ENCODE measurements around the gene STH.

Gene STH

DNA sequence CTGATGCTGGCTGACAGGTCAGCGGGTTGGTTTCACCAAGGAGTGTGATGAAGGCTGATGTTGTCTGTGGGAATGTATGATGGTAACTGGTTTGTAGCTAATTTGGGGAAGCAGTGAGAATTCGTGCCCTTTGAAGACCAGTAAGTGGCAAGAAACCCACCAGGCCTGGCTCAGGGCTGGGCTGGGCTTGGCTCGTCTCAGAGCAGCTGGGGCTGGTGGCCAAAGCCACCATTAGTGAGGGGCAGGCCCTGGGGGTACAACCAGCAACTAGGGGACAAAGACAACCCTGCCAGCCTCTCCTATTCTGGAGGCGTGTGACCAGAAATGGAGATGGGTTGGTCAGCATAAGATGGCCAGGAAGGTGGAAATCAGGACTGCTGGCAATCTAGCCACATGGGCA lies 13.0 kb upstream of the STH start:
- Histone ChIP-seq H3K4me3 (ENCODE audit: low read depth, low read length) (no peak overlapping the region), H3K9me3 (ENCODE audit: control insufficient read depth, insufficient read depth, low read length) (no peaks in the 10 kb centered on the region), H3K27me3 (ENCODE audit: control insufficient read depth, insufficient read depth, low read length) (no peaks in the 10 kb centered on the region), H3K27ac (ENCODE audit: low read depth, low read length) (no peak overlapping the region), H3K36me3 (ENCODE audit: control insufficient read depth, insufficient read depth, low read length) (no peaks in the 10 kb centered on the region), H3K9ac (ENCODE audit: low read depth, low read length) (no peak overlapping the region), H3K4me1 (ENCODE audit: control insufficient read depth, insufficient read depth, low read length) (no peaks in the 10 kb centered on the region)

DNA sequence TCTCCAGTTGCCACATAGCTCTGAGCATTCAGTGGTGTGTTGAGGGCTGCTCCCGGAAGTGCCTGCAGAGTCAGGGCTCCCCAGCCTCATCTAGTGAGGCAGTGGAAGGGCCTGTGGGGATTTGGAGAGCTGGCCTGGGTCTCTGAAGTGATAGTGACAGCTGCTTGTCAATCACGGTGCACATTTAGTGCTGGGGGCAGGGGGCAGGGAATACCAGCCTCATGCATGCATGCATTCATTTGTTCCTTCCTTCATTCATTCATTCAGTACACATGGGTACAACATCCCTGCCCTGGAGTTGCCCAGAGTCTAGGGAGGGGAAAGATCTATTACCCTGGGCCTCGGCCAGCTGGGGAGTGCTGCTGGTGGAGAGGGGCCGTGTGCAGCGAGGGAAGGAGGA lies 11.3 kb upstream of the STH start:
- Histone ChIP-seq H3K4me3 (ENCODE audit: low read depth, low read length) (no peak overlapping the region), H3K36me3 (ENCODE audit: control insufficient read depth, insufficient read depth, low read length) (no peaks in the 10 kb centered on the region), H3K9me3 (ENCODE audit: control insufficient read depth, insufficient read depth, low read length) (no peaks in the 10 kb centered on the region), H3K27me3 (ENCODE audit: control insufficient read depth, insufficient read depth, low read length) (no peaks in the 10 kb centered on the region), H3K9ac (ENCODE audit: low read depth, low read length) (no peak overlapping the region), H3K27ac (ENCODE audit: low read depth, low read length) (no peak overlapping the region), H3K4me1 (ENCODE audit: control insufficient read depth, insufficient read depth, low read length) (no peaks in the 10 kb centered on the region)

DNA sequence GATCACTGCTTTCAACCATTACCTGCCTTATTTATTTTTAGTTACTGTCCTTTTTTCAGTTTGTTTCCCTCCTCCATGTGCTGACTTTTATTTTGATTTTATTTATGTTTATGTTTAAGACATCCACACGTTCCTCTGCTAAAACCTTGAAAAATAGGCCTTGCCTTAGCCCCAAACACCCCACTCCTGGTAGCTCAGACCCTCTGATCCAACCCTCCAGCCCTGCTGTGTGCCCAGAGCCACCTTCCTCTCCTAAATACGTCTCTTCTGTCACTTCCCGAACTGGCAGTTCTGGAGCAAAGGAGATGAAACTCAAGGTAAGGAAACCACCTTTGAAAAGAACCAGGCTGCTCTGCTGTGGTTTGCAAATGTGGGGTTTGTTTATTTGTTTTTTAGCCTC lies 9.3 kb upstream of the STH start:
- Histone ChIP-seq H3K4me1 (ENCODE audit: control insufficient read depth, insufficient read depth, low read length) (peaks cover 7% of the 10 kb centered on the region; the same call in 1 of the 2 replicates), H3K9ac (ENCODE audit: low read depth, low read length) (no peak overlapping the region), H3K27me3 (ENCODE audit: control insufficient read depth, insufficient read depth, low read length) (no peaks in the 10 kb centered on the region), H3K27ac (ENCODE audit: low read depth, low read length) (no peak overlapping the region), H3K9me3 (ENCODE audit: control insufficient read depth, insufficient read depth, low read length) (no peaks in the 10 kb centered on the region), H3K36me3 (ENCODE audit: control insufficient read depth, insufficient read depth, low read length) (no peaks in the 10 kb centered on the region), H3K4me3 (ENCODE audit: low read depth, low read length) (no peak overlapping the region)

DNA sequence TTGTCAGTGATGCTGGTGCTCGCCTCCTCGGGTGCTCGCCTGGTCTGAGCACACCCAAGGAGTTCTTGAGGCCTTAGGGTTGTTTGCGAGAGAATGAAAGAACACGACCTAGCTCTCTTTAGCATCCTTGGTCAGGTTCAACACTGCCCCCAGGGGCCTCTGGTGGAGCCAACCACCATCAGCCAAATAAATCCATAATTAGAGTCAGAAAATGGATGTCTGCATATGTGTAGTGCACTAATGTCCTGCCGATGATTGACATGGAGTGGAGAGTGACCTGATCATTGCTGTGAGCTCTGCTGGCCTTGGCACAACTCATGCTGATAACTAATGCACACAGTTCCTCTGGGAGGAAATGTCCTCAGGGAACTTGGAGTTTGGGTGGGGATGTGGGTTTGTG lies 8.2 kb upstream of the STH start:
- no peaks in the 10 kb centered on the region for H3K27me3 ChIP-seq (ENCODE audit: control insufficient read depth, insufficient read depth, low read length)
- no peak overlapping the region for H3K27ac ChIP-seq (ENCODE audit: low read depth, low read length)
- no peak overlapping the region for H3K9ac ChIP-seq (ENCODE audit: low read depth, low read length)
- H3K9me3 ChIP-seq (ENCODE audit: control insufficient read depth, insufficient read depth, low read length) = no peaks in the 10 kb centered on the region
- no peak overlapping the region for H3K4me3 ChIP-seq (ENCODE audit: low read depth, low read length)
- no peaks in the 10 kb centered on the region for H3K36me3 ChIP-seq (ENCODE audit: control insufficient read depth, insufficient read depth, low read length)
- H3K4me1 ChIP-seq (ENCODE audit: control insufficient read depth, insufficient read depth, low read length) = peaks cover 7% of the 10 kb centered on the region; the same call in 1 of the 2 replicates

DNA sequence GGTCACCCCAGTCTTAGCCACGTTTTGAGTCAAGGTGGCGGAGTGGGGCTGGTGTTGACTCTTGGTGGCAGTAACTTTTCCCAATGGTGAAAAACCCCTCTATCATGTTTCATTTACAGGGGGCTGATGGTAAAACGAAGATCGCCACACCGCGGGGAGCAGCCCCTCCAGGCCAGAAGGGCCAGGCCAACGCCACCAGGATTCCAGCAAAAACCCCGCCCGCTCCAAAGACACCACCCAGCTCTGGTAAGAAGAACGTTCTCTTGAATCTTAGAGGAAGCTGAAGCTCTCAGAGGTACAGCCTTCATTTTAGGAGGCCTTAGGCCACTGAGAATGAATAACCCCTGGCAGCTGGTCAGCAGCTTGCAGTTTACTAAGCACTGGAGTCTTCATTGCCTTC lies 7.7 kb upstream of the STH start:
- no peaks in the 10 kb centered on the region for H3K36me3 ChIP-seq (ENCODE audit: control insufficient read depth, insufficient read depth, low read length)
- H3K4me1 ChIP-seq (ENCODE audit: control insufficient read depth, insufficient read depth, low read length) = peaks cover 7% of the 10 kb centered on the region; the same call in 1 of the 2 replicates
- H3K27me3 ChIP-seq (ENCODE audit: control insufficient read depth, insufficient read depth, low read length) = no peaks in the 10 kb centered on the region
- no peak overlapping the region for H3K4me3 ChIP-seq (ENCODE audit: low read depth, low read length)
- no peak overlapping the region for H3K9ac ChIP-seq (ENCODE audit: low read depth, low read length)
- H3K27ac ChIP-seq (ENCODE audit: low read depth, low read length) = no peak overlapping the region
- H3K9me3 ChIP-seq (ENCODE audit: control insufficient read depth, insufficient read depth, low read length) = no peaks in the 10 kb centered on the region

DNA sequence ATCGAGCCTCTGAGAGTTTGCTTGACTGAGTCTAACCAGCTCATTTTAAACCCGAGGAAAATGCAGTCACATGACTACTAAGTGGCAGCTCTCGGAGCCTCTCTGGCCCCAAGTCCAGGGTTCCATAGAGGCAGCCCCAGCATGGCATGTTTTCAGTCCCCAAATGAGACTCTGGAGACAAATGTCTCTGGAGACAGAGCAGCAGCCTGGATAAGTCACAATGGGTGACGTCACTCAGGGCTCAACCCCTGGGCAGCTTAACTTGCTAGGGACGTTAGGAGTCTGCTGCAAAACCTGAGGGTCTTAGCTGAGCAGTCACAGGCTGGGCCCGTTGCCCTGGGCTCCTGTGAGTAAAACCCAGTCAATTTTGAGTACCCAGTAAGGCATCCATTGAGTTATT lies 6.9 kb upstream of the STH start:
- Histone ChIP-seq H3K9ac (ENCODE audit: low read depth, low read length) (no peak overlapping the region), H3K27ac (ENCODE audit: low read depth, low read length) (no peak overlapping the region), H3K9me3 (ENCODE audit: control insufficient read depth, insufficient read depth, low read length) (no peaks in the 10 kb centered on the region), H3K4me3 (ENCODE audit: low read depth, low read length) (no peak overlapping the region), H3K36me3 (ENCODE audit: control insufficient read depth, insufficient read depth, low read length) (no peaks in the 10 kb centered on the region), H3K27me3 (ENCODE audit: control insufficient read depth, insufficient read depth, low read length) (no peaks in the 10 kb centered on the region), H3K4me1 (ENCODE audit: control insufficient read depth, insufficient read depth, low read length) (peaks cover 7% of the 10 kb centered on the region; the same call in 1 of the 2 replicates)

DNA sequence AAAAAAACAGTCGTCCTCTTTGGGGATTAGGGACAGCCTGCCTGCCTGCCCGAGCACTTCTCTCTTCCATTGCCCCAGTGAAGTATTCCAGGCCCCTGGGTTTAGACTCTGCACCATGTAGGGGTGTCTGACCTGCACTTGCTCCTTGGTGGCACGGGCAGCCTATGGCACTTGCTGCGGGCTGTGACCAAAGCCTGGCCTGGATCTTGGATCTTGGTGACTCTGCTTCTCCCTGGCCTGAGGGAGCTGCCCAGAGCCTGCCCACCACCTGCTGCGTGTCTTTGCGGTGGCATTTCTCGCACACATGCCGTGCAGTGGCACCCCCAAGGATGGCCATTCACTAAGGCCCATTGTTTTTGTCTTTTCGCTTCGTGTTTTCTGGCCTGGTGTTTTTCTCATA lies 6.1 kb upstream of the STH start:
- Histone ChIP-seq H3K4me1 (ENCODE audit: control insufficient read depth, insufficient read depth, low read length) (peaks cover 7% of the 10 kb centered on the region; the same call in 1 of the 2 replicates), H3K27me3 (ENCODE audit: control insufficient read depth, insufficient read depth, low read length) (no peaks in the 10 kb centered on the region), H3K36me3 (ENCODE audit: control insufficient read depth, insufficient read depth, low read length) (no peaks in the 10 kb centered on the region), H3K9ac (ENCODE audit: low read depth, low read length) (no peak overlapping the region), H3K9me3 (ENCODE audit: control insufficient read depth, insufficient read depth, low read length) (no peaks in the 10 kb centered on the region), H3K4me3 (ENCODE audit: low read depth, low read length) (no peak overlapping the region), H3K27ac (ENCODE audit: low read depth, low read length) (no peak overlapping the region)

DNA sequence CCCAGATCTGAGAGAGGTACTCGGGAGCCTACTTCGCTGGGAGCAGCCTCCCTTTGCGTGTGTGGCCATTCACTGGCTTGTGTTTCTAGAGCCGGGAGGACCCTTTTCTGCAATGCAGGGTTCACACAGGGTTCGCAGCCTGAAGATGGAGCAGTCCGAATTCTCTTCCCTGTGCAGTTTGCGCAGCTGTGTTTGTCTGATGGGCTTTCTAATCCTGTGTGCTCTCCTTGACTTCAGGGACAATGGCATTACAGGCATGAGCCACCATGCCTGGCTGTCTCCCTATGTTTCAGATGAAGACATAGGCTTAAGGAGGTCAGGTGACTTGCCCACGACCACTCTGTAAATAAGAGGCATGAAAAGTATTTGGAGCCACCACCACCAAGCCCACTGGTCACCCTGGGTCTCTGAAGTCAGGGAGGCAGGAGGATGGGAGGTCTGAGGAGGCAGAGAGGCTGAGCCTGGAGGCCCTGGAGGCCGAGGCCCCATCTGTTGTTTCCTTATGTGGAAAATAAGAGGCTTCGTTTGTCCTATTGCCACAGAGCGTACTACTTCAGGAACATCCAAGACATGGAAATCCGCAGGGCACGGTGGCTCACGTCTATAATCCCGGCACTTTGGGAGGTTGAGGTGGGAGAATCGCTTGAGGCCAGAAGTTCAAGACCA lies 5.0 kb upstream of the STH start:
- H3K27ac ChIP-seq (ENCODE audit: low read depth, low read length) = no peak overlapping the region
- no peaks in the 10 kb centered on the region for H3K36me3 ChIP-seq (ENCODE audit: control insufficient read depth, insufficient read depth, low read length)
- no peak overlapping the region for H3K9ac ChIP-seq (ENCODE audit: low read depth, low read length)
- H3K27me3 ChIP-seq (ENCODE audit: control insufficient read depth, insufficient read depth, low read length) = no peaks in the 10 kb centered on the region
- H3K9me3 ChIP-seq (ENCODE audit: control insufficient read depth, insufficient read depth, low read length) = no peaks in the 10 kb centered on the region
- H3K4me1 ChIP-seq (ENCODE audit: control insufficient read depth, insufficient read depth, low read length) = peaks cover 7% of the 10 kb centered on the region; the same call in 1 of the 2 replicates
- no peak overlapping the region for H3K4me3 ChIP-seq (ENCODE audit: low read depth, low read length)

DNA sequence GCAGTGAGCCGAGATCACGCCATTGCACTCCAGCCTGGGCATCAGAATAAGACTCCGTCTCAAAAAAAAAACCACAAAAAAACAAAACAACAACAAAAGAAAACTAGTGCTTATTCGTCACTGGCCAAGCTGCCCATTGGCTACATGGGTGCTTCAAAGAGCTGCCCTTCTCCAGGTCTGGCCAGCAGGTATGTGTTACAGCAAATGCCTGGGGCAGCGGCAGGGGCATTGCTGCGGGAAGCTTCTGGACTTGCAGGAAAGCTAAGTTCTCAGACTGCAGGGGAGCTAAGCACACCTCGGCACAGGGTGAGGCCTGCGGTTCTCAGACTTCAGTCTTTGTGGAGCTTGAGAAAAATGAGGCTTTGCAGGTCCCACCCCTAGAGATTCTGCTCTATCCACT lies 4.1 kb upstream of the STH start:
- H3K4me1 ChIP-seq (ENCODE audit: control insufficient read depth, insufficient read depth, low read length) = peaks cover 7% of the 10 kb centered on the region; the same call in 1 of the 2 replicates
- no peaks in the 10 kb centered on the region for H3K9me3 ChIP-seq (ENCODE audit: control insufficient read depth, insufficient read depth, low read length)
- no peak overlapping the region for H3K27ac ChIP-seq (ENCODE audit: low read depth, low read length)
- H3K9ac ChIP-seq (ENCODE audit: low read depth, low read length) = no peak overlapping the region
- H3K36me3 ChIP-seq (ENCODE audit: control insufficient read depth, insufficient read depth, low read length) = no peaks in the 10 kb centered on the region
- no peak overlapping the region for H3K4me3 ChIP-seq (ENCODE audit: low read depth, low read length)
- H3K27me3 ChIP-seq (ENCODE audit: control insufficient read depth, insufficient read depth, low read length) = no peaks in the 10 kb centered on the region

DNA sequence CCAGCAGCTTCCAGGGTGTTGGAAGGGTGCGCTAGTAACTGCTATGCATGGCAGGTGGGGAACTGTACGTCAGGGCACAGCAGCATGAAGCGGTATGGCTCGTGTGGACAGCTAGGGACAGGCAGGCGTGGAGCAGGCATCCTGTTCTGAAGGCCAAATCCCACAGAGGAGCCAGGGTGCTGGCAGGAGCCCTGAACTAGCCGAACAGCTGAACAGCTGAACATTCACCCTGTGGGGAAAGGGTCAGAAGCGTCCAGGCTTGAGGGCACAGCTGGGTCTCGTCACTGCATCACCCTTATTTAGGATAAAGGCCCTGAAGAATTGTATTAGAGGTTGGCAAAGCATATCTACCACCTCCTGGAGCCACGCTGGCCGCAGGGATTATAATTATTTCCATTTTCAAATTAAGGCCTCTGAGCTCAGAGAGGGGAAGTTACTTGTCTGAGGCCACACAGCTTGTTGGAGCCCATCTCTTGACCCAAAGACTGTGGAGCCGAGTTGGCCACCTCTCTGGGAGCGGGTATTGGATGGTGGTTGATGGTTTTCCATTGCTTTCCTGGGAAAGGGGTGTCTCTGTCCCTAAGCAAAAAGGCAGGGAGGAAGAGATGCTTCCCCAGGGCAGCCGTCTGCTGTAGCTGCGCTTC lies 3.3 kb upstream of the STH start:
- H3K9ac ChIP-seq (ENCODE audit: low read depth, low read length) = no peak overlapping the region
- peaks cover 7% of the 10 kb centered on the region; the same call in 1 of the 2 replicates for H3K4me1 ChIP-seq (ENCODE audit: control insufficient read depth, insufficient read depth, low read length)
- no peak overlapping the region for H3K27ac ChIP-seq (ENCODE audit: low read depth, low read length)
- no peaks in the 10 kb centered on the region for H3K36me3 ChIP-seq (ENCODE audit: control insufficient read depth, insufficient read depth, low read length)
- H3K27me3 ChIP-seq (ENCODE audit: control insufficient read depth, insufficient read depth, low read length) = no peaks in the 10 kb centered on the region
- H3K4me3 ChIP-seq (ENCODE audit: low read depth, low read length) = no peak overlapping the region
- H3K9me3 ChIP-seq (ENCODE audit: control insufficient read depth, insufficient read depth, low read length) = no peaks in the 10 kb centered on the region

DNA sequence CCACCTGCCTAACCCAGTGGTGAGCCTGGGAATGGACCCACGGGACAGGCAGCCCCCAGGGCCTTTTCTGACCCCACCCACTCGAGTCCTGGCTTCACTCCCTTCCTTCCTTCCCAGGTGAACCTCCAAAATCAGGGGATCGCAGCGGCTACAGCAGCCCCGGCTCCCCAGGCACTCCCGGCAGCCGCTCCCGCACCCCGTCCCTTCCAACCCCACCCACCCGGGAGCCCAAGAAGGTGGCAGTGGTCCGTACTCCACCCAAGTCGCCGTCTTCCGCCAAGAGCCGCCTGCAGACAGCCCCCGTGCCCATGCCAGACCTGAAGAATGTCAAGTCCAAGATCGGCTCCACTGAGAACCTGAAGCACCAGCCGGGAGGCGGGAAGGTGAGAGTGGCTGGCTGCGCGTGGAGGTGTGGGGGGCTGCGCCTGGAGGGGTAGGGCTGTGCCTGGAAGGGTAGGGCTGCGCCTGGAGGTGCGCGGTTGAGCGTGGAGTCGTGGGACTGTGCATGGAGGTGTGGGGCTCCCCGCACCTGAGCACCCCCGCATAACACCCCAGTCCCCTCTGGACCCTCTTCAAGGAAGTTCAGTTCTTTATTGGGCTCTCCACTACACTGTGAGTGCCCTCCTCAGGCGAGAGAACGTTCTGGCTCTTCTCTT lies 2.6 kb upstream of the STH start:
- Histone ChIP-seq H3K9me3 (ENCODE audit: control insufficient read depth, insufficient read depth, low read length) (no peaks in the 10 kb centered on the region), H3K4me3 (ENCODE audit: low read depth, low read length) (no peak overlapping the region), H3K4me1 (ENCODE audit: control insufficient read depth, insufficient read depth, low read length) (peaks cover 7% of the 10 kb centered on the region; the same call in 1 of the 2 replicates), H3K27me3 (ENCODE audit: control insufficient read depth, insufficient read depth, low read length) (no peaks in the 10 kb centered on the region), H3K27ac (ENCODE audit: low read depth, low read length) (no peak overlapping the region), H3K36me3 (ENCODE audit: control insufficient read depth, insufficient read depth, low read length) (no peaks in the 10 kb centered on the region), H3K9ac (ENCODE audit: low read depth, low read length) (no peak overlapping the region)
